Right lobe of liver (tissue), 4 donors: ENCODE data around the gene HGS.

Source experiments
- CTCF ChIP-seq, 4 donors: fragments of 200-600 bp in 3 of 4; fragments of 450-650 bp in 1 of 4; IDR thresholded peaks; one replicate each; pipeline versions ENCODE4 v1.5.1 to v1.8.0; 2016 to 2022; ENCODE audit warnings: antibody characterized with exemption in 4 of 4, mild to moderate bottlenecking in 2 of 4
- POLR2A ChIP-seq: fragments of 450-650 bp; IDR thresholded peaks from one replicate; pipeline ENCODE4 v1.6.1; 2017; ENCODE audit warnings: antibody characterized with exemption, mild to moderate bottlenecking
- donor health status: DM: no; HTN: no; CAD: no.
- donor health status: DM: no; HTN: no; CAD: no.
- donor health status: DM: no; HTN: yes; CAD: no.

GRCh38 chr17:81648013-81648706 lies 35.7 kb upstream of the HGS start:
- TF ChIP-seq CTCF (IDR thresholded peaks at IDR 0.05) (no peak), POLR2A (no peak)
